ENCODE measurements around the gene SVEP1. TPM values are rescaled to one million over a fixed set of nuclear protein-coding genes. Genes with fewer than 3 reads are reported as not detected.

The SVEP1 gene
- total and polyA plus RNA-seq, 2 of the 13 experiments (the other 11 are each of a cell fraction or from before 2014, with no cell fraction given) = not detected

DNA sequence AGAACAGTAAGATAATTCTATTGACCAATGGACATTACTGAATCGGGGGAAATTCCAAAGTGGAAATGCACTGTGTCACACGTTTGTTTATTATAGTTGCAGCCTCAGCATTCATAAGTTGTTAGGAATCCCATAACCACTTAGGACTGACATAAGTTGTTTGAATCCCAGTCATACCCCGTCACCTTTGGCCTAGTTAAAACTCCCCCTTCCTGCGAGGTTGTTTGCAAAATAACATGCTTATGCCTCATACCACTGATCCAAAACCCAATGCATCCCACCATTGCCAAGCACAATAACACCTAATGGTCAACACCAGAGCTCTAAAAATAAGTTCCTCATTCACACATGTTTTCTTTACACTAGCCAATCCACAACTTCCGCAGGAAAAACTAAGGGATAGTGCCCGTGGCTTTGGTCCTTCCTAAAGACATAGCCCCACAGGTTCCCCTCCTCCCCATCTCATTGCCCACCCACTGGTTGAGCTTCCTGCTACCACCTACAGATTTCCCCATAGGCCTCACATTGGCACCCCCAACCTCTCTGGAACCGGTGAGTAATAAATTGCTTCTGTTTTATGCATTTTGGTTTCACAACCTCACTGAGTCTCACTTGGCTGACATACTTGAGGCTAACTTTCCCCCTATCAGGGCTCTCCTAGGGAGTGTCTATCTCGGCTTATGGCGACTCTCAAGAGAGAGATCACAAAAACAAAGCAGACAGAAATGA lies 46.7 kb upstream of the SVEP1 start:
- ATAC-seq (no peak), FAIRE-seq (no peak), DNase-seq (ENCODE audit: low spot score) (no peak)
- in situ Hi-C loops (cut with HindIII; ENCODE audit: extremely low pct_ligation_motif_present, low pct_unique_long_range_greater_than_20kb) = loop anchor here (25.0 kb wide), 1 partner anchor 661 kb away; no protein-coding TSS in a partner anchor
- WGBS (ENCODE audit: low lambda C conversion rate) = 12% methylated on average over 9 of the region's 9 CpGs
- no peak overlapping the region for H3K4me2 ChIP-seq (ENCODE audit: low read depth, low read length)
- no peak overlapping the region for H3K9ac ChIP-seq (ENCODE audit: insufficient read depth, low read depth, low read length)
- H3K4me3 ChIP-seq (replicated peaks in 1 of 3; ENCODE audit: insufficient read depth in 1 of 3, low read depth in 2 of 3, low read length in 3 of 3) = no peak overlapping the region
- CTCF ChIA-PET (ENCODE audit: low intra/inter-chr PET ratio, low total read pairs) = no interaction called here
- H3K79me2 ChIP-seq (ENCODE audit: insufficient read depth, low read length) = no peaks in the 10 kb centered on the region
- H2AFZ ChIP-seq (ENCODE audit: low read length) = no peak overlapping the region
- POLR2A ChIA-PET = no interaction called here
- H3K27ac ChIP-seq (ENCODE audit: extremely low read length, insufficient read depth, low read length) = no peak overlapping the region
- intact Hi-C loops (cut with micrococcal nuclease; ENCODE audit: unreplicated experiment) = no loop called here
- no peak for TF ChIP-seq ARID2 (CRISPR knock-in tag; IDR thresholded peaks at IDR 0.05; ENCODE audit: borderline replicate concordance)
- TF ChIP-seq ZNF329 (CRISPR knock-in tag; IDR thresholded peaks at IDR 0.05; ENCODE audit: low read depth) = no peak
- no peak for TF ChIP-seq ZNF552 (CRISPR knock-in tag; IDR thresholded peaks at IDR 0.05; ENCODE audit: borderline replicate concordance)
- TF ChIP-seq ZNF839 (CRISPR knock-in tag; IDR thresholded peaks at IDR 0.05; ENCODE audit: borderline replicate concordance) = no peak
- no peaks in the 10 kb centered on the region for H4K20me1 ChIP-seq (ENCODE audit: insufficient read depth, low read length)
- H3K9me3 ChIP-seq (ENCODE audit: low read length) = no peaks in the 10 kb centered on the region
- no peaks in the 10 kb centered on the region for H3K36me3 ChIP-seq (replicated peaks in 1 of 2; ENCODE audit: control insufficient read depth in 1 of 2, insufficient read depth in 2 of 2, low read length in 2 of 2)
- H3K4me1 ChIP-seq (ENCODE audit: insufficient read depth, low read length) = no peaks in the 10 kb centered on the region
- BruUV-seq (replicated peaks) = no TSS peak
- no peaks in the 10 kb centered on the region for H3K27me3 ChIP-seq (ENCODE audit: control insufficient read depth in 1 of 2, insufficient read depth in 2 of 2, low read length in 2 of 2)

DNA sequence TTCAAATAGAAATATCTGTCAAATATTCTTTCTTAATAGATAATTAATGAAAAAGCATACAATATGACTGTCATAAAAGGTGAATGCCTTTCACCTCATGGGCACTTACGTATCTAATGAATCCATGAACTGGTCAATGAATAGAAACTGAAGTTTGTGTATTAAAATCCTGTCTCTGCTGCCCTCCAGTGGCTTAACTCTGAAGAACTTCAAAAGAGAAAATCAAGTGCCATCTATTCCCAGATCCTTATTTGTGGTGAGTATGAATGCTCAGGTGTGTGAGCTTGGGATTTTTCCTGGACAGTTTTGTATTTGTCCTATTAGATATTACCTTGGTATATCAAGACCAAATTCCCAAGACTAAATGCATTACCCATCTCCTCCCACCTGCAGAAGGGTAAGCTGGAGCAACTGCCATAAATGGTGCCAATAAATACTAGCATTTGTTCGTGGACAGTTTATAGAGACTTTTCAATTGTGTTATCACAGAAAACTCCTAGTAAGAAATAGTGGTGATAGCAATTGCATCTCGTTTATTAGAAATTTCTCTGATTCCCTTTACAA lies 44.0 kb upstream of the SVEP1 start:
- Histone ChIP-seq H4K20me1 (ENCODE audit: insufficient read depth, low read length) (no peaks in the 10 kb centered on the region), H3K27me3 (ENCODE audit: control insufficient read depth in 1 of 2, insufficient read depth in 2 of 2, low read length in 2 of 2) (no peaks in the 10 kb centered on the region), H3K79me2 (ENCODE audit: insufficient read depth, low read length) (no peaks in the 10 kb centered on the region), H3K4me2 (ENCODE audit: low read depth, low read length) (no peak overlapping the region), H3K9me3 (ENCODE audit: low read length) (no peaks in the 10 kb centered on the region), H2AFZ (ENCODE audit: low read length) (no peak overlapping the region), H3K4me1 (ENCODE audit: insufficient read depth, low read length) (no peaks in the 10 kb centered on the region), H3K27ac (ENCODE audit: extremely low read length, insufficient read depth, low read length) (no peak overlapping the region), H3K36me3 (replicated peaks in 1 of 2; ENCODE audit: control insufficient read depth in 1 of 2, insufficient read depth in 2 of 2, low read length in 2 of 2) (no peaks in the 10 kb centered on the region), H3K9ac (ENCODE audit: insufficient read depth, low read depth, low read length) (no peak overlapping the region), H3K4me3 (replicated peaks in 1 of 3; ENCODE audit: insufficient read depth in 1 of 3, low read depth in 2 of 3, low read length in 3 of 3) (no peak overlapping the region)
- FAIRE-seq (peak; percentile 61), DNase-seq (ENCODE audit: low spot score) (peak; percentile 55), ATAC-seq (peak; percentile 58)
- CTCF ChIA-PET (ENCODE audit: low intra/inter-chr PET ratio, low total read pairs) = interaction anchor here (1.3 to 1.9 kb wide), 3 partner anchors 171 to 440 kb away, joined by 5 to 16 read pairs (median 7); no protein-coding TSS in a partner anchor
- no TSS peak for BruUV-seq (replicated peaks)
- 12% methylated on average over 3 of the region's 3 CpGs for WGBS (ENCODE audit: low lambda C conversion rate)
- POLR2A ChIA-PET = no interaction called here
- intact Hi-C loops (cut with micrococcal nuclease; ENCODE audit: unreplicated experiment) = loop anchor here (1.0 to 5.0 kb wide), 6 partner anchors 171 to 726 kb away; no protein-coding TSS in a partner anchor
- in situ Hi-C loops (cut with HindIII; ENCODE audit: extremely low pct_ligation_motif_present, low pct_unique_long_range_greater_than_20kb) = loop anchor here (5.0 kb wide), 2 partner anchors 171 to 441 kb away; no protein-coding TSS in a partner anchor
- TF ChIP-seq, protein P1, sequence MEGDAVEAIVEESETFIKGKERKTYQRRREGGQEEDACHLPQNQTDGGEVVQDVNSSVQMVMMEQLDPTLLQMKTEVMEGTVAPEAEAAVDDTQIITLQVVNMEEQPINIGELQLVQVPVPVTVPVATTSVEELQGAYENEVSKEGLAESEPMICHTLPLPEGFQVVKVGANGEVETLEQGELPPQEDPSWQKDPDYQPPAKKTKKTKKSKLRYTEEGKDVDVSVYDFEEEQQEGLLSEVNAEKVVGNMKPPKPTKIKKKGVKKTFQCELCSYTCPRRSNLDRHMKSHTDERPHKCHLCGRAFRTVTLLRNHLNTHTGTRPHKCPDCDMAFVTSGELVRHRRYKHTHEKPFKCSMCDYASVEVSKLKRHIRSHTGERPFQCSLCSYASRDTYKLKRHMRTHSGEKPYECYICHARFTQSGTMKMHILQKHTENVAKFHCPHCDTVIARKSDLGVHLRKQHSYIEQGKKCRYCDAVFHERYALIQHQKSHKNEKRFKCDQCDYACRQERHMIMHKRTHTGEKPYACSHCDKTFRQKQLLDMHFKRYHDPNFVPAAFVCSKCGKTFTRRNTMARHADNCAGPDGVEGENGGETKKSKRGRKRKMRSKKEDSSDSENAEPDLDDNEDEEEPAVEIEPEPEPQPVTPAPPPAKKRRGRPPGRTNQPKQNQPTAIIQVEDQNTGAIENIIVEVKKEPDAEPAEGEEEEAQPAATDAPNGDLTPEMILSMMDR (CRISPR knock-in tag; IDR thresholded peaks at IDR 0.05) = peak; percentile 73
- TF ChIP-seq SIN3B (IDR thresholded peaks at IDR 0.05; ENCODE audit: low read length) = no peak
- peak; percentile 62; the same call in 1 of the 2 replicates for TF ChIP-seq SMC3 (IDR thresholded peaks at IDR 0.05; ENCODE audit: low read length)
- no peak for TF ChIP-seq MTA1 (CRISPR knock-in tag; IDR thresholded peaks at IDR 0.05; ENCODE audit: borderline replicate concordance)
- TF ChIP-seq RAD21 (CRISPR knock-in tag; IDR thresholded peaks at IDR 0.05) = peak; percentile 50; the same call in 1 of the 2 replicates
- peak; percentile 81 for TF ChIP-seq STAG1 (CRISPR knock-in tag; IDR thresholded peaks at IDR 0.05)
- no peak for TF ChIP-seq KDM5A (IDR thresholded peaks at IDR 0.05; ENCODE audit: borderline replicate concordance, low read length)
- TF ChIP-seq, protein P2, sequence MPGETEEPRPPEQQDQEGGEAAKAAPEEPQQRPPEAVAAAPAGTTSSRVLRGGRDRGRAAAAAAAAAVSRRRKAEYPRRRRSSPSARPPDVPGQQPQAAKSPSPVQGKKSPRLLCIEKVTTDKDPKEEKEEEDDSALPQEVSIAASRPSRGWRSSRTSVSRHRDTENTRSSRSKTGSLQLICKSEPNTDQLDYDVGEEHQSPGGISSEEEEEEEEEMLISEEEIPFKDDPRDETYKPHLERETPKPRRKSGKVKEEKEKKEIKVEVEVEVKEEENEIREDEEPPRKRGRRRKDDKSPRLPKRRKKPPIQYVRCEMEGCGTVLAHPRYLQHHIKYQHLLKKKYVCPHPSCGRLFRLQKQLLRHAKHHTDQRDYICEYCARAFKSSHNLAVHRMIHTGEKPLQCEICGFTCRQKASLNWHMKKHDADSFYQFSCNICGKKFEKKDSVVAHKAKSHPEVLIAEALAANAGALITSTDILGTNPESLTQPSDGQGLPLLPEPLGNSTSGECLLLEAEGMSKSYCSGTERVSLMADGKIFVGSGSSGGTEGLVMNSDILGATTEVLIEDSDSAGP (CRISPR knock-in tag; IDR thresholded peaks at IDR 0.05; ENCODE audit: borderline replicate concordance) = no peak
- TF ChIP-seq ZNF160 (CRISPR knock-in tag; IDR thresholded peaks at IDR 0.05) = no peak
- TF ChIP-seq PPARG (CRISPR knock-in tag; conservative IDR thresholded peaks at IDR 0.05) = 0 out of 2 replicates have a peak, but pooled peaks have one; percentile 25

Measured in HepG2 (cell line).